AG09309 (cell line): Measurements from ENCODE around the gene KCNK2.

Experiments used
- DNase-seq: peaks from one replicate; pipeline ENCODE4 v3.0.0-alpha.2; 2010; ENCODE audit warnings: low read depth
- H3K4me3 ChIP-seq: 2 replicates; pipeline ENCODE4 v1.5.1; 2011; ENCODE audit warnings: mild to moderate bottlenecking, low read depth, low read length, moderate library complexity; ENCODE audit not compliant: control insufficient read depth
- TF ChIP-seq, protein P1 (sequence below): IDR thresholded peaks from 2 replicates; pipeline ENCODE4 v1.5.1; 2011; ENCODE audit warnings: mild to moderate bottlenecking, low read depth, low read length, inconsistent platforms; ENCODE audit not compliant: insufficient read depth, control insufficient read depth; ENCODE audit errors: missing control alignments

The KCNK2 gene

GRCh38 chr1:215279682-215280081 is 197.1 kb downstream of the KCNK2 start:
- TF ChIP-seq, protein P1, sequence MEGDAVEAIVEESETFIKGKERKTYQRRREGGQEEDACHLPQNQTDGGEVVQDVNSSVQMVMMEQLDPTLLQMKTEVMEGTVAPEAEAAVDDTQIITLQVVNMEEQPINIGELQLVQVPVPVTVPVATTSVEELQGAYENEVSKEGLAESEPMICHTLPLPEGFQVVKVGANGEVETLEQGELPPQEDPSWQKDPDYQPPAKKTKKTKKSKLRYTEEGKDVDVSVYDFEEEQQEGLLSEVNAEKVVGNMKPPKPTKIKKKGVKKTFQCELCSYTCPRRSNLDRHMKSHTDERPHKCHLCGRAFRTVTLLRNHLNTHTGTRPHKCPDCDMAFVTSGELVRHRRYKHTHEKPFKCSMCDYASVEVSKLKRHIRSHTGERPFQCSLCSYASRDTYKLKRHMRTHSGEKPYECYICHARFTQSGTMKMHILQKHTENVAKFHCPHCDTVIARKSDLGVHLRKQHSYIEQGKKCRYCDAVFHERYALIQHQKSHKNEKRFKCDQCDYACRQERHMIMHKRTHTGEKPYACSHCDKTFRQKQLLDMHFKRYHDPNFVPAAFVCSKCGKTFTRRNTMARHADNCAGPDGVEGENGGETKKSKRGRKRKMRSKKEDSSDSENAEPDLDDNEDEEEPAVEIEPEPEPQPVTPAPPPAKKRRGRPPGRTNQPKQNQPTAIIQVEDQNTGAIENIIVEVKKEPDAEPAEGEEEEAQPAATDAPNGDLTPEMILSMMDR: no peak
- no peak overlapping the region for H3K4me3 ChIP-seq
- no peak for DNase-seq

GRCh38 chr1:215282557-215282956 is 200.0 kb downstream of the KCNK2 start:
- DNase-seq: no peak
- TF ChIP-seq, protein P1: no peak
- H3K4me3 ChIP-seq: no peak overlapping the region

DNA sequence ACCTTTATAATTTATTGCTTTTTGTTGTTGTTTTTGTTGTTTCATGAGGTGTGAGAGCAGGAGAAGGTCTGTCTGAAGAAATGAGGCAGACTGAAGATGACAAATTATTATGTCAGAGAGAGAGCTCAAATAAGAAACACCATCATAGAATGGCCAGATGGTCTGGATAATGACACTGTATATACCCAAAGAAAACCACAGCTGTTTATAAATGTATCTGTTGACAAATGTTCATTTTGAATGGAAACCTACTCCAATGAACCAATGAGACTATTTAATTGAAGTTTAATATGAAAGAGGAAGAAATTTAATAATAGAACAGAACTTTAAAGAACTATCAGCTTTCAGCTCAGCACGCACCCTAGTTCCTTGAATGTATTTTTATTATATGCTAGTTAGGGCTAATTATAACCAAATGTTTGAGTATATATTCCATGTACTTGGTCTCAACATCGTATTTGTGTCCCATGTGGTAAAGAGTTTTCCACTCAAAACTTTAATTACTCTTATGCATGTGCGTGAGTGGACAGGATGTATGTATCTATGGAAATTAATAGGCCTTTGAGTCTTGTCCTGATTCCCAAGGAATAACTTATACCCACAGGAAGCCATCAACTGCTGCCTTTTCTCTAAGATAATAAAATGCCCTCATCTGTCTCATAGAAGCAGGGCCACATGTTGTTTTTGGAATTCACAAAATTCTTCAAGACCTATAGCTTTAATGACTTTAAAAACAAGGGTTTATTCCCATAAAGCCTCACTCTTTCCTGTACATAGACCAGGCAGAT is 202.7 kb downstream of the KCNK2 start:
- no peak for DNase-seq
- TF ChIP-seq, protein P1: no peak
- no peak overlapping the region for H3K4me3 ChIP-seq
